HepG2 (cell line): Measurements from ENCODE around the gene OBP2B. TPM values are rescaled to one million over a fixed set of nuclear protein-coding genes. Genes with fewer than 3 reads are reported as not detected.

ENCODE experiments used
- ATF3 ChIP-seq: sonication (generic); formaldehyde crosslinking; IDR thresholded peaks from 2 replicates; pipeline ENCODE4 v1.4.0; 2020; ENCODE audit warnings: missing genetic modification reagents
- CEBPG ChIP-seq: IDR thresholded peaks from 2 replicates; pipeline ENCODE4 v1.6.1; 2016
- CHD2 ChIP-seq: IDR thresholded peaks from 2 replicates; pipeline ENCODE4 v1.6.1; 2011; ENCODE audit warnings: low read depth, low read length, improper control_type of control experiment
- CREB3 ChIP-seq: sonication (generic); formaldehyde crosslinking; IDR thresholded peaks from 2 replicates; pipeline ENCODE4 v1.5.0; 2020; ENCODE audit warnings: missing genetic modification reagents
- MAX ChIP-seq: IDR thresholded peaks from 2 replicates; pipeline ENCODE4 v1.6.1; 2012; ENCODE audit warnings: inconsistent platforms
- MEIS1 ChIP-seq: sonication (generic); formaldehyde crosslinking; IDR thresholded peaks from 2 replicates; pipeline ENCODE4 v1.9.0; 2021; ENCODE audit warnings: mild to moderate bottlenecking, missing genetic modification reagents, moderate library complexity, borderline replicate concordance
- NFE2L2 ChIP-seq: fragments of 150-350 bp; IDR thresholded peaks from 2 replicates; pipeline ENCODE4 v1.6.1; 2014; ENCODE audit warnings: low read length
- NR2C2 ChIP-seq: sonication (generic); formaldehyde crosslinking; IDR thresholded peaks from 2 replicates; pipeline ENCODE4 v1.4.0; 2020; ENCODE audit warnings: missing genetic modification reagents, mild to moderate bottlenecking, moderate library complexity, borderline replicate concordance
- NR2F6 ChIP-seq, 2 experiments: IDR thresholded peaks; 2 replicates each; pipeline ENCODE4 v1.6.1; 2016; ENCODE audit warnings: antibody characterized with exemption in 1 of 2, mild to moderate bottlenecking in 1 of 2
- RAD21 ChIP-seq: fragments of 450-650 bp; formaldehyde crosslinking; IDR thresholded peaks from 2 replicates; pipeline ENCODE4 v1.5.0; 2020; ENCODE audit warnings: mild to moderate bottlenecking
- TCF7 ChIP-seq: sonication (generic); IDR thresholded peaks from 2 replicates; pipeline ENCODE4 v1.6.1; 2016; ENCODE audit warnings: antibody characterized with exemption, low read depth
- TFDP2 ChIP-seq: sonication (generic); formaldehyde crosslinking; IDR thresholded peaks from 2 replicates; pipeline ENCODE4 v1.4.0; 2020; ENCODE audit warnings: missing genetic modification reagents
- ZFY ChIP-seq: sonication (generic); formaldehyde crosslinking; IDR thresholded peaks from 2 replicates; pipeline ENCODE4 v1.4.0; 2020; ENCODE audit warnings: missing genetic modification reagents
- ZNF264 ChIP-seq: sonication (generic); formaldehyde crosslinking; IDR thresholded peaks from 2 replicates; pipeline ENCODE4 v1.4.0; 2020; ENCODE audit warnings: missing genetic modification reagents
- ZNF446 ChIP-seq: sonication (generic); formaldehyde crosslinking; IDR thresholded peaks from 2 replicates; pipeline ENCODE4 v1.5.0; 2020; ENCODE audit warnings: mild to moderate bottlenecking, missing genetic modification reagents
- ZNF580 ChIP-seq: IDR thresholded peaks from 2 replicates; pipeline ENCODE4 v1.6.1; 2016; ENCODE audit warnings: low read depth, borderline replicate concordance
- ZNF609 ChIP-seq: sonication (generic); formaldehyde crosslinking; IDR thresholded peaks from 2 replicates; pipeline ENCODE4 v1.4.0; 2020; ENCODE audit warnings: mild to moderate bottlenecking, missing genetic modification reagents, borderline replicate concordance
- ZNF687 ChIP-seq: sonication (generic); formaldehyde crosslinking; IDR thresholded peaks from 2 replicates; pipeline ENCODE4 v1.5.1; 2020; ENCODE audit warnings: mild to moderate bottlenecking, missing genetic modification reagents, moderate library complexity
- polyA plus RNA-seq, 8 experiments: library from polyadenylated mRNA; depleted of rRNA in 3 of 8; stranded (reverse) in 7 of 8; unstranded in 1 of 8; fragments of >200 nt; fragmentation: Illumina TruSeq in 4 of 8; extraction: Trizol in 4 of 8; gene quantifications; 2 replicates each; pipeline versions ENCODE4 v1.2.1 to v1.2.3, GENCODE V29; 2011 to 2016; ENCODE audit warnings: low read depth in 4 of 8, missing spikeins in 1 of 8, mixed read lengths in 1 of 8; ENCODE audit not compliant: insufficient read depth in 1 of 8
- total RNA-seq, 5 experiments: library from RNA; depleted of rRNA; stranded (reverse); fragments of >200 nt; fragmentation: Illumina TruSeq; extraction: Trizol; gene quantifications; 2 replicates each; pipeline ENCODE4 v1.2.3, GENCODE V29; 2016; ENCODE audit warnings: low read depth in 1 of 5

OBP2B gene
- total and polyA plus RNA-seq, 2 of the 13 experiments (the other 11 are each of a cell fraction or from before 2014, with no cell fraction given): not detected

GRCh38 chr9:133238851-133239532 lies 29.9 kb upstream of the OBP2B start (continued):
- no peak for TF ChIP-seq CHD2
- peak; percentile 39; the same call in 1 of the 2 replicates for TF ChIP-seq ZNF687
- TF ChIP-seq ZNF609 (CRISPR knock-in tag): no peak
- TF ChIP-seq ZNF580 (CRISPR knock-in tag): no peak
- TF ChIP-seq CREB3 (CRISPR knock-in tag): no peak
- TF ChIP-seq ATF3 (CRISPR knock-in tag): no peak
- TF ChIP-seq ZNF446 (CRISPR knock-in tag): no peak
- peak; percentile 57 for TF ChIP-seq RAD21 (CRISPR knock-in tag)
- TF ChIP-seq TCF7: no peak
- TF ChIP-seq TFDP2 (CRISPR knock-in tag): no peak
- no peak for TF ChIP-seq NR2F6 (IDR thresholded peaks at IDR 0.05)
- peak; percentile 41; the same call in 1 of the 2 replicates for TF ChIP-seq NR2F6 (CRISPR knock-in tag; IDR thresholded peaks at IDR 0.05)
- TF ChIP-seq NFE2L2: no peak
- no peak for TF ChIP-seq ZFY
- TF ChIP-seq MEIS1 (CRISPR knock-in tag): no peak
- no peak for TF ChIP-seq NR2C2
- TF ChIP-seq MAX: no peak
- no peak for TF ChIP-seq CEBPG (CRISPR knock-in tag)
- no peak for TF ChIP-seq ZNF264 (CRISPR knock-in tag)
